Kidney glomerular epithelial cell (primary cell): ENCODE measurements around the gene RNF13.
"Not testable (repeated sequence)": the region's sequence is repeated elsewhere in the genome, so short reads cannot be mapped to it uniquely, and the experiment has no call there.

Experiments used
- DNase-seq: peaks from one replicate; lab custom pipeline; 2025; lab: John Stamatoyannopoulos, UW

Gene RNF13

DNA sequence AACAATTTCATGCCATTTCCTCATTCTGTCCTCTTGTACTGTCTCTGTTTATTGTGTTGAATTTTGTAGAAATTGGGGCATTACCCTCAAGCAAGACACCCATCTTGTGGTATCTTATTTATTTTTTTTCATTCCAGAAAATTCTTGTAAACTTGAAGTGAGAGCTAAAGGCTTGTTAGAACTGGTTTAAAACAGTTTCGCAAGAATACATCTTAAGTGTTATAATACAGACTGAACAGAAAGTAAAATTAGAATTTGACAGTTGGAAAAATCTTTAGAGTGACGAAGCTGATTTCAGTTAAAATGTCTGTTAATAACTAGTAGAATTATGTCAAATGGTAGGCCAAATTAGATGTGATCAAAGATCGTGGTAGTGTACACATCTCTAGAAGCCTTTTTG, 26.9 kb downstream of the RNF13 start:
- DNase-seq: no peak

DNA sequence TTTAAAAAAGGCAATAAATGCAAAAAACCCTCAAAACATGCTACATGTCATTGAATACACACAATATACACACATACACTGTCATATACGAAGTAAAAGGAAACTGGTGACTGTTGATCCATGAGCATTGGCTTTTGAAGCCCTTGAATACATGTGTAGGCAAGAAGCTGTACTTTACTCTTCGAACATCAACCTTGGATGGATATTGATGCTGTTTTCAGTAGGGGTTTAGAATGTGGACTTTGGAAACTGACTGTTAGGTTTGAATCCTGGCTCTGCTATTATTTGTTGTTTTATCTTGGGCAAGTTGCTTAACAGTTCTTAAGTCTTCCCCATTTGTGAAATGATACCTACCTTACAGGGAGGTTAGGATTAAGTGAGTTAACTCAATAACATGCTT, 30.5 kb downstream of the RNF13 start:
- DNase-seq: no peak

- no peak for DNase-seq
These were observed 31.1 kb downstream of the RNF13 start for GRCh38 chr3:149844091-149844490.

DNA sequence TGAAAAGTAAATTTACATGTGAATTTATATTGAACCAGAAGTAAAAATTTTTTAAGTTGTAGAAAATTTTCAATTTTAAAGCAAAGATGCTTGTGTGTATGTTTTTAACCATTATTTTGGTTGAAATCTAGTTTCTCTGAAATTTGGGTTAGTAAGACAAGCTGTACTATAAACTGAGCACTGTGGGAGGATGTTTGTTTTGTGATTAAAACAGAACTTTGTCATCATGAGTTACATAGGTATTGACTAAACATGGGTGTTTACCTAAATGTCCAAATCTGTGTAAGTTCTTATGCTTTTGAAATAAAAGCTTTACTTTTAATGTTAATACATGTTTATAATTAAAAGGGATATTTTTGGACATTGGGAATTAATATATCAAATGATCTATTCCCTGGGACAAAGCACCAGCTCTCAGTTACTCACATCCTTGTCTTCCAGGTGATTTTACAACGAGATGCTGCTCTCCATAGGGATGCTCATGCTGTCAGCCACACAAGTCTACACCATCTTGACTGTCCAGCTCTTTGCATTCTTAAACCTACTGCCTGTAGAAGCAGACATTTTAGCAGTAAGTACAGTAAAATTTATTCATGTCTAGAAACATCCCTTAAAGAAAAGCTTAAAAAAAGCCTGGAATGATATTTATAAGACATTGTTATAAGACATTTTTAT, 32.7 kb downstream of the RNF13 start:
- DNase-seq: no peak

GRCh38 chr3:149848238-149848637, 35.2 kb downstream of the RNF13 start:
- DNase-seq: no peak

- DNase-seq: no peak
These were observed 35.7 kb downstream of the RNF13 start for GRCh38 chr3:149848688-149849087.

- no peak for DNase-seq
These were observed 38.0 kb downstream of the RNF13 start for GRCh38 chr3:149850787-149851584.

- no peak for DNase-seq
These were observed 45.9 kb downstream of the RNF13 start for GRCh38 chr3:149858911-149859310.

GRCh38 chr3:149860881-149861280, 47.9 kb downstream of the RNF13 start:
- no peak for DNase-seq

GRCh38 chr3:149867563-149867962, 54.5 kb downstream of the RNF13 start:
- DNase-seq: no peak

GRCh38 chr3:149871855-149872254, 58.8 kb downstream of the RNF13 start:
- no peak for DNase-seq

DNA sequence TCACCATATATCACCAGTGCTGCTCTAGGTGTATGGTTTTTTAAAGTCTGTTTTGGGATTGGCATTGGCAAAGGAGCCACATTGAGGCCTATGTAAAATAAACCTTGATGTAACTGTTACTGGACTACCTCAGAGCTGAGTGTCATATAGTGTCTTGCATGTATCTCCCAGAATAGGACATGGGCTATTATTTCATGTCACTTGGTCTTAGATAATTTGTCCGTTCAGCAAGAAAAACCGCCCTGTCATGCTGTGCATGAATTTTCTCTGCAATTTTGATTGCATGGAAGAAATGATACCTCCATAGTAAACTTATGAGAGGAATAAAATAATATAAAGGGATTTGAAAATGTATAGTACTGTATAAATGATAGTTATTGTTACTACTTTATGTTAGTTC, 59.6 kb downstream of the RNF13 start:
- no peak for DNase-seq

GRCh38 chr3:149877668-149878067, 64.7 kb downstream of the RNF13 start:
- DNase-seq: no peak

- DNase-seq: peak; percentile 53
These were observed 66.9 kb downstream of the RNF13 start for GRCh38 chr3:149879872-149880271.

GRCh38 chr3:149881879-149882278, 68.9 kb downstream of the RNF13 start:
- DNase-seq: no peak

- DNase-seq: no peak
These were observed 70.1 kb downstream of the RNF13 start for GRCh38 chr3:149883134-149883533.

DNA sequence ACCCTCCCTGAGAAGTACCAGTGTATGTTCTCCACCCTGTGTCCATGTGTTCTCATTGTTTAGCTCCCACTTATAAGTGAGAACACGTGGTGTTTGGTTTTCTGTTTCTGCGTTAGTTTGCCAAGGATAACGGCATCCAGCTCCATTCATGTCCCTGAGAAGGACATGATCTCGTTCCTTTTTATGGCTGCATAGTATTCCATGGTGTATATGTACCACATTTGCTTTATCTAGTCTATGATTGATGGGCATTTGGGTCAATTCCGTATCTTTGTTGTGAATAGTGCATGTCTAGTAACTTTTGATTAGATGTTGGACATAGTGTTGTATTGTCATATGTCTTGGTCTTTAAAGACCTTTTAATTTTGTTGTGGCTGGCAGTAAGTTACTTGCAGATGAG, 70.8 kb downstream of the RNF13 start:
- not testable (repeated sequence) for DNase-seq

- not testable (repeated sequence) for DNase-seq
These were observed 71.8 kb downstream of the RNF13 start for GRCh38 chr3:149884848-149885247.

- DNase-seq: no peak
These were observed 73.9 kb downstream of the RNF13 start for GRCh38 chr3:149886957-149887356.

DNA sequence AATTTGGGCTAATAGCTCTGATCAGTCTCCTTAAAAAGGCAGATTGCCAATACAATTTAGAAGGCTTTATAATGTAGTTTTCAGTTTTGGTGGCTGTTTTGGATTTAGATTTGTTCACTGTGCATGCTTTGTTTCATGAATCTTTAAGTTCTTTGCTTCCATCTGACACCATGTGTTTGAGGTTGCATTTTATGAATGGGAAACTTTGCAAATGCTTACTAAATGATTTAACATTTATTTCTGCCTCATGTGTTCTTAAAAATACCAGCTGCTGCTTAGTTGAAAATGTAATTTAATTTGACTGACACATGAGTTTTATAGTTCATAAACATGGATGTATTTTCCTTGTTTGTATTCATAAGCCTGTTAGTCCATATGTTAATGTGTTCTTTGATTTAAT, 78.6 kb downstream of the RNF13 start:
- DNase-seq: no peak

DNA sequence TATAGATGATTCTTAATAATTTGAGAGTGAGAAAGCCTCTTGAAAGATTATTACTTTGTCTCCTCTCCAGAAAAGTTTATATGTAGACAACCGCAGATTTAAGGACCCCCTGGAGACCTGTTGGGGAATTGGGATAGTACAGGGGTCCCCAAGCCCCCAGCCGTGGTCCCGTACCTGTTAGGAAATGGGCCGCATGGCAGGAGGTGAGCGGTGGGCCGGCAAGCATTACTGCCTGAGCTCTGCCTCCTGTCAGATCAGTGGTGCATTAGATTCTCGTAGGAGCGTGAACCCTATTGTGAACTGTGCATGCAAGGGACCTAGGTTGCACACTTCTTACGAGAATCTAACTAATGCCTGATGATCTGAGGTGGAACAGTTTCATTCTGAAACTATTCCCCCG, 79.4 kb downstream of the RNF13 start:
- no peak for DNase-seq

- no peak for DNase-seq
These were observed 81.2 kb downstream of the RNF13 start for GRCh38 chr3:149894205-149894604.

GRCh38 chr3:149895339-149895738, 82.3 kb downstream of the RNF13 start:
- no peak for DNase-seq

DNA sequence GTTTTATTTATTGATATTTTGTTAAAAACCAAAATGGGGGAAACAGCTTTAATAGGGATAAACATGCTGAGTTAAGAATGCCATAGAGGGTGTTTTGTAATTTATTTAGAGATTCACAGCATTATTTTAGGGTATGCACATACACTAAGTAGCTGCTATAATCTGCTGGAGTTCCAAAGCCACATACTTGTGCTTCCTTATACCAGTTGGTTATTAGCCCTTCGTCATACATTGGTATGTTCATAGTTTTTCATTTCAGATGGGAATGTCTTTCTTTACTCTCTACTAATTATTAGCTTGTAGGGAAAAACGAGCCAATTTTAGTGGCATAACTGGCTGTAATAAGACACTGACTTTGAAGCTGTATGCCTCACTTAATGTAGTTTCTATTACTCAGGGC, 82.8 kb downstream of the RNF13 start:
- DNase-seq: no peak
